HG03354 (cell line): ENCODE results near the gene DLGAP3.
"Not testable (repeated sequence)": the region's sequence is repeated elsewhere in the genome, so short reads cannot be mapped to it uniquely, and the experiment has no call there.

ENCODE experiments used
- ATAC-seq: cut with Tn5 transposase; IDR thresholded peaks from one replicate; pipeline ENCODE4 v1.9.1; 2021; ENCODE audit warnings: mild to moderate bottlenecking; ENCODE audit not compliant: unreplicated experiment, poor library complexity, severe bottlenecking

Gene DLGAP3, protein sequence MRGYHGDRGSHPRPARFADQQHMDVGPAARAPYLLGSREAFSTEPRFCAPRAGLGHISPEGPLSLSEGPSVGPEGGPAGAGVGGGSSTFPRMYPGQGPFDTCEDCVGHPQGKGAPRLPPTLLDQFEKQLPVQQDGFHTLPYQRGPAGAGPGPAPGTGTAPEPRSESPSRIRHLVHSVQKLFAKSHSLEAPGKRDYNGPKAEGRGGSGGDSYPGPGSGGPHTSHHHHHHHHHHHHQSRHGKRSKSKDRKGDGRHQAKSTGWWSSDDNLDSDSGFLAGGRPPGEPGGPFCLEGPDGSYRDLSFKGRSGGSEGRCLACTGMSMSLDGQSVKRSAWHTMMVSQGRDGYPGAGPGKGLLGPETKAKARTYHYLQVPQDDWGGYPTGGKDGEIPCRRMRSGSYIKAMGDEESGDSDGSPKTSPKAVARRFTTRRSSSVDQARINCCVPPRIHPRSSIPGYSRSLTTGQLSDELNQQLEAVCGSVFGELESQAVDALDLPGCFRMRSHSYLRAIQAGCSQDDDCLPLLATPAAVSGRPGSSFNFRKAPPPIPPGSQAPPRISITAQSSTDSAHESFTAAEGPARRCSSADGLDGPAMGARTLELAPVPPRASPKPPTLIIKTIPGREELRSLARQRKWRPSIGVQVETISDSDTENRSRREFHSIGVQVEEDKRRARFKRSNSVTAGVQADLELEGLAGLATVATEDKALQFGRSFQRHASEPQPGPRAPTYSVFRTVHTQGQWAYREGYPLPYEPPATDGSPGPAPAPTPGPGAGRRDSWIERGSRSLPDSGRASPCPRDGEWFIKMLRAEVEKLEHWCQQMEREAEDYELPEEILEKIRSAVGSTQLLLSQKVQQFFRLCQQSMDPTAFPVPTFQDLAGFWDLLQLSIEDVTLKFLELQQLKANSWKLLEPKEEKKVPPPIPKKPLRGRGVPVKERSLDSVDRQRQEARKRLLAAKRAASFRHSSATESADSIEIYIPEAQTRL

DNA sequence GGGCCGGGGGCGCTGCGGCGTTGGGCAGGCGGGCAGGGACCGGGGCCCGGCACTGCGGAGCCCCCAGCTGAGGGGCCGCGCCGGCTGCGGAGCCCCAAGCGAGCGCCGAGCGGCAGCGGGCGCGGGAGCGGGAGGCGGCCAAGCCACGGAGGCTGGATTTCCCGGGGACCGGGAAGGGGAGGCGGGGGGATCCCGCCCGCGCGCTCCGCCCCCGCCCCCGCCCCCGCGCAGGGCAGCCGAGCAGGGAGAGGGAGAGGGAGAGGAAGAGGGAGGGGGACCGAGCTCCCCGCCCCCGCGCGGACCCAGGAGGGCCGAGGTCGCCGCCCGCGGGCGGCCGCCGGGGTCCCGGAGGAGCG, at the start of gene DLGAP3:
TSS of gene DLGAP3 (minus strand) at position 154 of the 356 bp plus-strand sequence. CDS start 24,267 bp downstream, outside the sequence.
- ATAC-seq, result no peak

DNA sequence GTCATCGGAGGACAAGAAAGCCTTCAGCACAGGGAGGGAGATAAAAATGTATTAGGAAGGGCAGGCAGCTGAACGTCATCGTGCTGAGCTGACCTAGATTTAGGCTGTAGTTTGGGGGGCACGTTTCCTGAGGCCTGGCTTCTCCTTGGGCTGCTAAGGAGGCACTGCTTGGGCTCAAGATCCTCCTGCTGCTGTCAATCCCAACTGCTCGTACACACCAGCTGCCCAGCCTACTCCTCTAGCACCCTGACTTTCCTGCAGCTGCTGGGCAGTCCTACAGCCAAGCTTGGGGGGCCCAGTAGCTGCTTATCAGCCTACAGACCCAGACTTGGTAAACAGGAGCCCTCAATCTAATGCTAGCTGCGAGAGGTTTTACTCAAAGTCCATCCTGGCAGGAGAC, 49.5 kb upstream of the DLGAP3 start:
- ATAC-seq, result no peak

DNA sequence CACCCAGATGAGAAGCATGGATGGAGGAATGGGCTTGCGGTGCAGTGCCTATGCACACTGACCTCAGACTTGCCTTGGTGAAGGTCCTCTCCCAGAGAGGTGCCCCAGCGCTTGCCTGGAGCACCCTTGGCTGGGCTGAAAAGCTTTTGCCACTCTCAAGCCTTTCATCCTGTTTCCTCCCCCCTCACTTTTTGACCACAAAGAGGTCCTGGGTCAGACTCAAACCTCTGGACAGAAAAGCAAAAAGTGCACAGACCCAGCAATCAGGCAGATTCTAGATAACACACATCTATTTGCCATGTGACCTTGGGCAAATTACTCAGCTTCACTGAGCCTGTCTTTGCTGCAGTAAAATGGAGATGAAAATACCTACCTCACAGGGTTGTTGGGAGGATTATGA, 48.4 kb upstream of the DLGAP3 start:
- no peak for ATAC-seq

DNA sequence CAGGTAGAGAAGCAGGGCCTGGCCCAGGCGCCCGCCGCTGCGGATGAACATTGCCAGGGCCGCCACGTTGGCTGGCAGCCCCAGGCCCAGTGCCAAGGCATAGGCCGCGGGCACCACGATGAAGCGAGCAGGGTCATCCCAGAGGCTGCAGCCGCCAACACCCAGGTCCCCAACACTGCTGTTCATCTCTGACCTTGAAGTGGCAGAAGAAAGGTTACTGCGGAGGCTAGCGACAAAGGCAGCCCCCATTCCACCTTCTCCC, 47.7 kb upstream of the DLGAP3 start:
- ATAC-seq, result no peak

DNA sequence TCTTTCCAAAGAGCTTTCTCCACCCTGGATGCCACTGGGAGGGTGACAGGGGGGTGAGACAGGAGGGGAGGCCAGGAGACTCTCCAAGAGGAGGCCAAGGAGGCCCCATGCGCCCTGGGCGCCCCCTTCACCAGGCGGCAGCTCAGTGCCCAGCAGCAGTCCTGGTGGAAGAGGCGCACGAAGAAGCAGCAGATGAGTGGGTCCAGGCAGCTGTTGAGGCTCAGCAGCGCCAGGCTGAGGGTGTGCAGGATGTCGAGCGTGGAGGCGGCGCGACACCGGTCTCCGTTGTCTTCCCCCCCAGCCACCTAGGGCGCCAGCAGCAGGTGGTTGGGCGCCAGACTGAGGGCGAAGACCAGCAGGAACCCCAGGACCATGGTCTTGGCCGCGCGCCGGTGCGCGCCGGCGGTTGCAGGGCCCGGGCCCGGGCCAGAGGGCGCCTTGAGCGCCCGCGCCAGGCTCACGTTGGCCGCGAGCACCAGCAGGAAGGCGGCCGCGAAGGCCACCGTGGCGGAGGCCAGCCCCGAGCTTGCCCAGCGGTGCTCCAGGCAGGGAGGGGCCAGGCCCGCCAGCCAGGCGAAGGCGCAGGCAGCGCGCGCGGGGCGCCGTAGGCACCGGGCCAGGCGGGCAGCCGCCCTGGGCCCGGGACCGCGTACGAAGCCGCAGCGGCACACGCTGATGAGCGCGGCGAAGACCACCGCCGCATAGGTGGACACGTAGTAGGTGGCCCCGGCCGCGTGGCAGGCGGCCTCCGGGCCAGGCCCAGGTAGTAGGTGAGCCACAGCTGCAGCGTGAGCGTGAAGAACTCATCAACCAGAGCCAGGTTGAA, 47.1 kb upstream of the DLGAP3 start:
- no peak for ATAC-seq

DNA sequence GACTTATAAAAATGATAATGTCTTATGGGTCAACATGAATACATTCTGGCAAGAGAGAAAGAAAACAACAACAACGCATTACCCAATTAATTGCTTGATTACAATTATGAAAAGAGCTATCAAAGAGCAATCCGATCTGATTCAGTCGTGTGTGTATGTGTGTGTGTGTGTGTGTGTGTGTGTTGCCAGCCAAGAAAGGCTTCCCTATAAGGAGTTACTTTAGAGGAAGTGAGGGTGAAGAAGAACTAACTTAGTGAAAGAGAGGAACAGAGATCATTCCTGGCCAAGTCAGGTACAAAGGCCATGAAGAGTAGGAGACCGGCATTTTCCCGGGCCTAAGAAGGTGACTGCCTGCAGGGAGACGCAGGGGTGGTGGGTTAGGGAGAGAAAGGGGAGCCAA, 46.3 kb upstream of the DLGAP3 start:
- ATAC-seq, result no peak

DNA sequence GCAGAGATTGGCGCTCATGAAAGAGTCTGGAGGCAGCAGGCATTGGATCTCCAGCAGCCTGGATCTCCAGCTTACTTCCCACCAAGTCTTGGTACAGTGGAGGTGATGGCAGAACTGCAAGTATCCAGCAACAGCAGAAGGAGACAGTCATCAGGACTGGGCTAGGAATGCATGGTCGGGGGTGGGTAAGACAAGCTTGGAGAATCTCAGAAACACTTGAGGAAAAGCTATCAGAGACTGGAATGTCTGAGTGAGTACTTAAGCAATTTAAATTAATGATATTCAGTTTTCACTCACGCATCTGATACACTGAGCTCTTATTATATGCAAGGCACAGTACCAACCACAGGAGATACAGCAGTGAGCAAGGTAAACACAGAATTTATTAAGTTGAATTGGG, 45.9 kb upstream of the DLGAP3 start:
- ATAC-seq, result no peak

DNA sequence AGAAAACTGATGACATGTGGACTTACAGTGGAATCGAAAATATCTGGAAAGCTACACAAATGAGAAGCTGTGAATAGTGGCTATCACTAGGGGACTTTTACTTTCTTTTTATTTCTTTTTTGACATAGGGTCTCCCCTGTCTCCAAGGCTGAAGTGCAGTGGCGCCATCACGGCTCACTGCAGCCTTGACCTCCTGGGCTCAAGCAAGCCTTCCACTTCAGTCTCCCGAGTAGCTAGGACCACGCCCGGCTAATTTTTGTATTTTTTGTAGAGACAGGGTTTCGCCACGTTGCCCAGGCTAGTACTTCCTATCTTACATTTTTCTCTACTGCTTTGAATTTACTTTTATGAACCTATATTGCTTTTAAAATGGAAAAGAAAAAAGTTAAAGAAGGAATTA, 45.2 kb upstream of the DLGAP3 start:
- ATAC-seq, result no peak

DNA sequence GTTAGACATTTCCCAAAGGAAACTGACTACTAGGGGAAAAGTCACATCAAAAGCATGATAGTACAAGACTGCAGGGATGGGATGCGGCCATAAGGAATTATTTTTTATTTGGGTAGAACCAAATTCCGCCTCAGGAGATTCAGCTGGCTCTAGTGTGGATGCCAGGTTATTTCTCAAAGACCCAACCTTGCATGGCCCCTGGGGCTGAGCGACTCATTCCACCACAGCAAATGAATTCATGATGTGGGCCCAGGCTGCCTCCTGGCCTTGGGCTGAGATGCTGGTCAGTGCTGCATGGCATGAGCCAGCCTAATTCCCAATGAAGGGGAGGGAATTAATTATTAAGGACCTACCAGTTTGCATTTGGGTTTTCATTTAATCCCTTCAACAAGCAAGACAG, 43.9 kb upstream of the DLGAP3 start:
- no peak for ATAC-seq

DNA sequence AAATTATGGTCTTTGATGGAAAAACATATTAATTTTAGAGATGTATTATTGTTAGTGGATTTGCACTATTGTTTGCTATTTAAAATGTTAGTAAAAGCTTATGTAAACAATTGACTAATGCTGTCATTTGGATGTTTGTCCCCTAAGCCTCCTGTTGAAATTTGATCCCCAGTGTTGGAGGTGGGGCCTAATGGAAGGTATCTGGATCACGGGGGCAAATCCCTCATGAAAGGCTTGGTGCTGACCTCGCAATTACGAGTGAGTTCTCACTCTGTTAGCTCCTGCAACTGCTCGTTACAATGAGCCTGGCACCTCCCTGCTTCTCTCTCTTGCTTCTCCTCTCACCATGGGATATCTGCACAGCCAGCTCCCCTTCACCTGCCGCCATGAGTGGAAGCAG, 41.4 kb upstream of the DLGAP3 start:
- ATAC-seq, result no peak

DNA sequence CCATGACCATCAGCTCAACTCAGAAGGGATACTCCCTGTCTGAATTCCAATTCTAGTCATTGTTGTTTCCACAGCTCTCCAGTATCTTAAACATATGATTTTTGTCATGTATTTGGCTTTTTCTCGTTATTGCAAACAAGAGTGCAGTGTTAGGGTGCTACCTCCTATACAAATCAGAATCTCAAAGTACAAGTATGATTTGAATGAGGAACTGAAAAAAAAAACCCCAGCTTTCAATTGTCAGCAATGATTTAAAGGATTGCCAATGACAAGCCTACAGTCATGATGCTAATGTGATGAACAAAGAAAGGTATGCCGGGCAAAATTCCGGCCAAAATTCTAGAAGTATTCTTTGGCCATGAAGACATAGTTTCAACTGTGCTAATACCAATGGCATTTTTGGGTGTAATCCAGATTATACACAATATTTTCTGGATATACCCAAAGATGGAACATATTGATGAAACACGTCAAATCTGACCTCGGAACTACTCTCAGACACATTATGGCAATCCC, 40.8 kb upstream of the DLGAP3 start:
- no peak for ATAC-seq

DNA sequence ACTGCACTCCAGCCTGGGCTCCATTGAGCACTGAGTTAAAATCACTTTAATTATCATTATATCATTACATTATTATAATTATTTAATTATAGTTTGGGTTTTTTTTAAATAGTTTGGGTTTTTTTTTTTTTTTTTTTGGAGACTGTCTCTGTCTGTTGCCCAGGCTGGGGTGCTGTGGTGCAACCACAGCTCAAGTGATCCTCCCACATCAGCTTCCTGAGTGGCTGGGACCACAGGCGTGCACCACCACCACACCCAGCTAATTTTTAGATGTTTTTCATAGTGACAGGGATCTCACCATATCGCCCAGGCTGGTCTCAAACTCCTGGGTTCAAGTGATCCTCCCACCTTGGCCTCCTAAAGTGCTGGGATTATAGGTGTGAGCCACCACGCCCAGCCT, 38.8 kb upstream of the DLGAP3 start:
- not testable (repeated sequence) for ATAC-seq

DNA sequence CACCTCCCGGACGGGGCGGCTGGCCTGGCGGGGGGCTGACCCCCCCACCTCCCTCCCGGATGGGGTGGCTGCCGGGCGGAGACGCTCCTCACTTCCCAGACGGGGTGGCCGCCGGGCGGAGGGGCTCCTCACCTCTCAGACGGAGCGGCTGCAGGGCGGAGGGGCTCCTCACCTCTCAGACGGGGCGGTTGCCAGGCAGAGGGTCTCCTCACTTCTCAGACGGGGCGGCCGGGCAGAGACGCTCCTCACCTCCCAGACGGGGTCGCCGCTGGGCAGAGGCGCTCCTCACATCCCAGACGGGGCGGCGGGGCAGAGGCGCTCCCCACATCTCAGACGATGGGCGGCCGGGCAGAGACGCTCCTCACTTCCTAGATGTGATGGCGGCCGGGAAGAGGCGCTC, 38.2 kb upstream of the DLGAP3 start:
- ATAC-seq, result not testable (repeated sequence)

DNA sequence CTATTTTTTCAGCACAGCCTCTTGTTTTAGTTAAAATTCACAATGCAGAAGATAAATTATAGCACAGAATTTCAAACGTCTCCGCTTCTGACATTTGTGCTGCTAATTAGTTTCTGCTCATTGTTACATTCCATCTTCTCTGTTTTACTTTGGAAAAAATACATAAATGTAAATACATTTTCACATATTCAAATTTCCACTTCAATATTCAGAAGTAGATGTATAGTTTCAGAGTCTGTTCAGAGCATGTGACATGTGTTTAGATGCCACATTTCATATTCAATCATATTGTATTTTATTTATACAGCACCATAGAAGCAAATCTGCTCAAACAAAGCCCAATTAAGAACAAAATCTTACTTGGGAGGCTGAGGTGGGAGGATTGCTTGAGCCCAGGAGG, 36.1 kb upstream of the DLGAP3 start:
- no peak for ATAC-seq

DNA sequence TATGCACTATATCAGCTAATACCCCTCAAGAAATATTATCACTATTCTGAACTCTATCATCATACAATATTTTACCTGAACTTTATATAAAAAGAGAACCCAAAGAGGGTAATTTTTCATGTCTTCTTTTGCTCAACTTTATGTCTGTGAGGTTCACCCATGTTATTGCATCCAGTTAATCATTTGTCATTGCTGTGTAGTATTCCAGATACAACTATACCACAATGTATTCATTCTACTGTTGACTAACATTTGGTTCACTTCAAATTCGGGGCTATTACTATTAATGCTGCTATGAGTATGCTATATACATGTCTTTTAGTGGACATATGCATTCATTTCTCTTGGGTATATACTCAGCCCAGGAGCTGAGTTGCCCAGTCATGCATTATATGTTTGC, 21.0 kb upstream of the DLGAP3 start:
- no peak for ATAC-seq

DNA sequence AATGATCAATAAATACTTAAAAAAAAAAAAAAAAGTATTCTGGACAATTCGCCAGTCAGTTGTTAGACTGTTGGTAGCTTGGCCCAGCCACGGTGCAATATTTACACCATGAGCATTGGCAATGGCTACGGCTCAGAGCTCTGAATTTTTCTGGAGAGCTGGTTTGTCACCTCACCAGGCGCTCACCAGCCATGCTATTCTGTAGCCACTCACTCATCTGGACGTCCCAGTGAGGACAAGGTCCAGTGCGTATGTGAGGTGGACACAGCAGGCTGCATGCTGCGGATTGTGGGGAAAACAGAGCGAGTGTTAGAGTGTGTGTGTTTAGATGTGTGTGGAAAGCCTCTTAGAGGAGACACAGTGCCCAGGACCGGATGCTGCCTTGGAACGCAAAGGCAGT, 19.3 kb upstream of the DLGAP3 start:
- not testable (repeated sequence) for ATAC-seq

DNA sequence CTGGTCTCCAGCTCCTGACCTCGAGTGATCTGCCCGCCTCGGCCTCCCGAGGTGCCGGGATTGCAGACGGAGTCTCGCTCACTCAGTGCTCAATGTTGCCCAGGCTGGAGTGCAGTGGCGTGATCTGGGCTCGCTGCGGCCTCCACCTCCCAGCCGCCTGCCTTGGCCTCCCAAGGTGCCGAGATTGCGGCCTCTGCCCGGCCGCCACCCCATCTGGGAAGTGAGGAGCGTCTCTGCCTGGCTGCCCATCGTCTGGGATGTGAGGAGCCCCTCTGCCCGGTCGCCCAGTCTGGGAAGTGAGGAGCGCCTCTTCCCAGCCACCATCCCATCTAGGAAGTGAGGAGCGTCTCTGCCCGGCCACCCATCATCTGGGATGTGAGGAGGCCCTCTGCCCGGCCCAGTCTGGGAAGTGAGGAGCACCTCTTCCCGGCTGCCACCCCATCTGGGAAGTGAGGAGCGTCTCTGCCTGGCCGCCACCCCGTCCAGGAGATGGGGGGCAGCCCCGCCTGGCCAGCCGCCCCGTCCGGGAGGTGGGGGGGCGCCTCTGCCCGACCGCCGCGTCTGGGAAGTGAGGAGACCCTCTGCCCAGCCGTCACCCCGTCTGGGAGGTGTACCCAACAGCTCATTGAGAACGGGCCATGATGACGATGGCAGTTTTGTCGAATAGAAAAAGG, 18.3 kb upstream of the DLGAP3 start:
- ATAC-seq, result not testable (repeated sequence)

DNA sequence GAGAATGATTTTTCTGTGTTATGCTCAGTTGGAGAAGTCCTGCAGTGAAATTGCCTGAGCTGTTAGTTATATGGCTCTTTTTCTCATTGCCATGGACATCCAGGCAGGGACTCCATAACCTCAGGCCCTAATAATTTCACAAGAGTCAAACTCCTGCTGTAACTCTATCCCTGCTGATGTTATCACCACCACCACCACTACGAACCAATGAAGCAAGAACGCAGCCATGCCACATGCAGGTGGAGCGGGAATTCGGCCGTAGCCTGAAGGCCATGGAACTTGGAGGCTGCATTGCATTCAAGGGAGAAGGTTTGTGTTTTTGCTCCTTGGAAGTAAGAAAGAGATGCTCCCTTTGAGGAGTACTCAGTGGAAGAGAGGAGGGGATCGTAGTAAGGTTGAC, 16.8 kb upstream of the DLGAP3 start:
- no peak for ATAC-seq

DNA sequence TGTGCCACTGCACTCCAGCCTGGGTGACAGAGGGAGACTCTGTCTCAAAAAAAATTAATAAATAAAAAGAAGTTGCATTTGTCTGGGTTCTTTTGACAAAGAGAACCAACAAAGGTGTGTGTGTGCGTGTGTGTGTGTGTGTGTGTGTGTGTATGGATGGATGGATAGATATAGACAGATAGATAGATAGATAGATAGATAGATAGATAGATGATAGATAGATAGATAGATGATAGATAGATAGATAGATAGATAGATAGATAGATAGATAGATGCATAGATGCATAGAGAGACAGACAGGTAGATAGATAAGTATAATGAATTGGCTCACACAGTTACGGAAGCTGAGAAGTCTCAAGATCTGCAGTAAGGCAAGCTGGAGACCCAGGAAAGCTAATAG, 12.3 kb upstream of the DLGAP3 start:
- ATAC-seq, result not testable (repeated sequence)

DNA sequence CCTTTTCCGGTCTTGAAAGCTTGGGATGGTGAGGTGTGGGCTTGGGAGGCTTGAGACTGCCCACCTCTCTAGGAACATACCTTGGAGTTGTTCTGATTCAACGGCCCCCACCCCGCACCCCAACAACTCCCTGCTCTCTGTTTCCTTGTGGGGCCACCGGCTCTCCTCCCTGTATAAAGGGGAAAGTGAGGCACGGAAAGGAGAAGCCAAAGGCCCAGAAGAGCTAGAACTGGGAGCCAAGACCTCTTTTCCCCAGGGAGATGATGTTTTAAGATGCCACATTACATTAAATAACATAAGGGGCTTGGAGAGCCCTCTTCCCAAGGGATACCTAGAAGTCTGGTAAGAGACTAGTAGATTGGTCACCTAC, 1.2 kb upstream of the DLGAP3 start:
- ATAC-seq, result no peak
